Lung (tissue), 12 donors: Measurements from ENCODE around the gene MINDY4. TPM values are rescaled to one million over a fixed set of nuclear protein-coding genes. Genes with fewer than 3 reads are reported as not detected.

Experiments used
- ATAC-seq: fragments of 200-7000 bp; cut with Tn5 transposase; one replicate; pipeline ENCODE4 v1.9.1; 2020; ENCODE audit warnings: moderate number of reproducible peaks; ENCODE audit not compliant: insufficient read depth, low FRiP score
- DNase-seq, 3 donors: peaks; one replicate each; pipeline ENCODE4 v3.0.0-alpha.2; 2013 to 2017
- H3K27ac ChIP-seq, 2 donors: one replicate each; pipeline ENCODE4 v1.5.1; 2013; ENCODE audit warnings: mild to moderate bottlenecking in 2 of 2, moderate library complexity in 2 of 2, control low read depth in 1 of 2, inconsistent platforms in 1 of 2, low read depth in 1 of 2, low read length in 1 of 2
- H3K27me3 ChIP-seq, 3 donors: one replicate each; pipeline ENCODE4 v1.5.1; 2013; ENCODE audit warnings: low read length in 2 of 3; ENCODE audit not compliant: control insufficient read depth in 3 of 3, insufficient read depth in 3 of 3
- H3K36me3 ChIP-seq, 4 donors: one replicate each; pipeline ENCODE4 v1.5.1; 2013; ENCODE audit warnings: low read length in 4 of 4, mild to moderate bottlenecking in 1 of 4, moderate library complexity in 1 of 4; ENCODE audit not compliant: control insufficient read depth in 4 of 4, insufficient read depth in 4 of 4
- H3K4me1 ChIP-seq, 5 donors: one replicate each; pipeline ENCODE4 v1.5.1; 2013; ENCODE audit warnings: low read length in 5 of 5, mild to moderate bottlenecking in 2 of 5, moderate library complexity in 1 of 5; ENCODE audit not compliant: control insufficient read depth in 5 of 5, insufficient read depth in 5 of 5
- H3K4me3 ChIP-seq: one replicate; pipeline ENCODE4 v1.5.1; 2013; ENCODE audit warnings: mild to moderate bottlenecking, control low read depth, moderate library complexity
- H3K9ac ChIP-seq, 2 donors: one replicate each; pipeline ENCODE4 v1.5.1; 2013; ENCODE audit warnings: low read length in 2 of 2, control low read depth in 1 of 2; ENCODE audit not compliant: insufficient read depth in 1 of 2
- H3K9me3 ChIP-seq, 4 donors: one replicate each; pipeline ENCODE4 v1.5.1; 2013; ENCODE audit warnings: low read length in 3 of 4, mild to moderate bottlenecking in 1 of 4, moderate library complexity in 1 of 4; ENCODE audit not compliant: control insufficient read depth in 4 of 4, insufficient read depth in 3 of 4
- WGBS, 2 donors: extraction: QIAGEN DNeasy Blood & Tissue Kit; methylation state at CpG; one replicate each; pipeline ENCODE4 v1.1.7; 2013; 5-methylcytosine and 5-hydroxymethylcytosine counted together
- polyA plus RNA-seq, 2 donors: library from polyadenylated mRNA; stranded (reverse); fragments of 200-250 nt; gene quantifications; one replicate each; pipeline ENCODE4 v1.2.1, GENCODE V29; 2013
- total RNA-seq, 2 donors: library from RNA; depleted of rRNA in 1 of 2; stranded (reverse); fragments of >200 nt in 1 of 2; gene quantifications; one replicate each; pipeline ENCODE4 v1.2.1, GENCODE V29; 2014 to 2021
- TF ChIP-seq, protein P1 (sequence below): IDR thresholded peaks from 2 replicates; pipeline ENCODE4 v1.5.1; 2012; ENCODE audit warnings: mild to moderate bottlenecking; ENCODE audit errors: control extremely low read depth, extremely low read depth
- donor health status: control.
- donor health status: control.
- donor health status: Bipolar disorder and iron deficiency.
- donor health status: healthy.
- donor health status: DM: yes; HTN: yes; CAD: no.

Gene MINDY4
- total and polyA plus RNA-seq, 4 donors: 5.0 to 24.1 (median 10.7) TPM

DNA sequence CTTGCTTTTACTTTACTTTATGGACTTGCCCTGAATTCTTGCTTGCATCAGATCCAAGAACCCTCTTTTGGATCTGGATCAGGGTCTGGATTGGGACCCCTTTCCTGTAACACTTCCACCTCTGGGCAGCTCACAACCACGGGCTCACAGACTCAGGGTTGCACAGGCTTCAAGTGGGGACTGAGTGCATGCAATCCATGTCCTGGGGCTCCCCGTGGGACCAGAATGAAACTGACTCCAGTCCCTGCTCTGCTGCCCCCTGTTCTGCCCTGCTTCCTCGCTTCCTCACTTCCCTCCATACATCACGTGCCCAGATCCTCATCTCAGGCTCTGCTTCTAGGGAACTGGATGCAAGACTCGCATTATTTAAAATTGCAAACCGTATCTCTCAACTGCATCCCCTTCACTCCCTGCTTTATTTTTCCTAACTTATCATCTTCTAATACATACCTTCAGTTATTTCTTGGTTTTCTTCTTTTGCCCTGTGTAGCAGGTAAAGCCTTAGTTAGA lies 42.6 kb upstream of the MINDY4 start:
- Histone ChIP-seq H3K9me3 (no peaks in the 10 kb centered on the region), H3K27me3 (peaks cover 0 to 6% (median 0%) of the 10 kb centered on the region in 3 donors), H3K27ac (no peak overlapping the region), H3K36me3 (no peaks in the 10 kb centered on the region), H3K9ac (no peak overlapping the region), H3K4me3 (no peak overlapping the region), H3K4me1 (peaks cover 0 to 6% (median 0%) of the 10 kb centered on the region in 5 donors)
- DNase-seq (no peak), ATAC-seq (no peak)
- TF ChIP-seq, protein P1, sequence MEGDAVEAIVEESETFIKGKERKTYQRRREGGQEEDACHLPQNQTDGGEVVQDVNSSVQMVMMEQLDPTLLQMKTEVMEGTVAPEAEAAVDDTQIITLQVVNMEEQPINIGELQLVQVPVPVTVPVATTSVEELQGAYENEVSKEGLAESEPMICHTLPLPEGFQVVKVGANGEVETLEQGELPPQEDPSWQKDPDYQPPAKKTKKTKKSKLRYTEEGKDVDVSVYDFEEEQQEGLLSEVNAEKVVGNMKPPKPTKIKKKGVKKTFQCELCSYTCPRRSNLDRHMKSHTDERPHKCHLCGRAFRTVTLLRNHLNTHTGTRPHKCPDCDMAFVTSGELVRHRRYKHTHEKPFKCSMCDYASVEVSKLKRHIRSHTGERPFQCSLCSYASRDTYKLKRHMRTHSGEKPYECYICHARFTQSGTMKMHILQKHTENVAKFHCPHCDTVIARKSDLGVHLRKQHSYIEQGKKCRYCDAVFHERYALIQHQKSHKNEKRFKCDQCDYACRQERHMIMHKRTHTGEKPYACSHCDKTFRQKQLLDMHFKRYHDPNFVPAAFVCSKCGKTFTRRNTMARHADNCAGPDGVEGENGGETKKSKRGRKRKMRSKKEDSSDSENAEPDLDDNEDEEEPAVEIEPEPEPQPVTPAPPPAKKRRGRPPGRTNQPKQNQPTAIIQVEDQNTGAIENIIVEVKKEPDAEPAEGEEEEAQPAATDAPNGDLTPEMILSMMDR: no peak
- WGBS, 2 donors: 74 to 78% methylated on average over 6 of the region's 6 CpGs

DNA sequence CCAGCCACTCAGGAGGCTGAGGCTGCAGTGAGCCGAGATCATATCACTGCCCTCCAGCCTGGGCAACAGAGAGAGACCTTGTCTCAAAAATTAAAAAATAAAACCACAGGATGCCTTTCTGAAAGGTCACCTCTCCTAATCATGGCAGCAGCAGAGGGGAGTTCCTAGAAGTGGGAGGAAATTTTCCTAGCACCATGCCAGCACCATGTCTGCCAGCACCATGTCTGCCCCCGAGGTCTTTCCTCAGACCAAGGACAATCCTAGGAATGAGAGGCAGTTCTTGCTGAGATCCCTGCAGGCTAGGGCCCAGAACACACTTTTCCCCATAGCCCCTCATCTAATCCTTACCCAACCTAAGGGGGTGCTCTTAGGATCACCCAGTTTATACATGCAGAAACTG lies 41.6 kb upstream of the MINDY4 start:
- DNase-seq (no peak), ATAC-seq (no peak)
- Histone ChIP-seq H3K9me3 (no peaks in the 10 kb centered on the region), H3K27ac (no peak overlapping the region), H3K4me1 (peaks cover 0 to 6% (median 0%) of the 10 kb centered on the region in 5 donors), H3K36me3 (no peaks in the 10 kb centered on the region), H3K27me3 (no peaks in the 10 kb centered on the region), H3K4me3 (no peak overlapping the region), H3K9ac (no peak overlapping the region)
- 71 to 76% methylated on average over 2 of the region's 2 CpGs for WGBS, 2 donors
- TF ChIP-seq, protein P1: no peak

DNA sequence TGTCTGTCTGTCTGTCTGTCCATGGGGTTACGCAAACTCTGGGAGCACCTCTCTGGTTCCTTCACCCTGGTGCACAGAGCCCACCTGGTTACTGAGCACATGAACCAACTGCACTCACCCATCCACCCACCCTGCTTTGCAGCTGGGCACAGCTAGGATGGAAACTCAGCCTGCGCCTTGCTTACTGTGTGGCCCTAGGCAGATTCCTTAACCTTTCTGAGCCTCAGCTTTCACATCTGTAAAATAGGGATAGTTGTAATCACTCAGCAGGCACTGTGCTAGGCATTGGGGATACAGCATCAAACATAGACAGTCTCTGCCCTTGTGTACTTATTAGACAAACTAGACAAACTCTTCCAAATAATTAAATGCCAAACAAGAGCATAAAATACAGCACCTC lies 41.1 kb upstream of the MINDY4 start:
- Histone ChIP-seq H3K36me3 (no peaks in the 10 kb centered on the region), H3K9me3 (no peaks in the 10 kb centered on the region), H3K4me1 (peaks cover 0 to 6% (median 0%) of the 10 kb centered on the region in 5 donors), H3K27ac (no peak overlapping the region), H3K9ac (no peak overlapping the region), H3K27me3 (no peaks in the 10 kb centered on the region), H3K4me3 (no peak overlapping the region)
- DNase-seq: no peak
- TF ChIP-seq, protein P1: no peak
- 99 to 100% methylated on average over 2 of the region's 2 CpGs for WGBS, 2 donors
- no peak for ATAC-seq

DNA sequence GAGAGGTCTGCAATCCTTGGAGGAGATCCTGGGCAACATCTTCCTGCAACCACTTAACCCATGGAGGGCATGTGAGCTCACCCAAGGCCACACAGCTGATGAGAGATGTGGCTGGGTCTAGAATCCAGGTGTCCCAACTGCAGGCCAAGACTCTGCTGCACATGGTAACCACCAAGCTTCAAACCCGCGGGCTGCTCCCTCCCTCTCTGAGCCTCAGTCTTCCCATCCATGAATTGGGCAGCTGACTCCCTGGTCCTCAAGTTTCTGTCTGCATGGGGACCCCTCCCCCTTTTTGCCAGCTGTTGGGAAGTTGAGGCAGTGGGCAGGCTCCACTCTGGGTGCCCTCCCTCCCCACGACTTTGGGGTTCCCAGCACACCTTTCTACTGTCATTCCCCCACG lies 40.2 kb upstream of the MINDY4 start:
- H3K9me3 ChIP-seq: no peaks in the 10 kb centered on the region
- H3K4me1 ChIP-seq: no peaks in the 10 kb centered on the region
- no peak overlapping the region for H3K9ac ChIP-seq
- WGBS, 2 donors: 88 to 89% methylated on average over 4 of the region's 4 CpGs
- no peak overlapping the region for H3K4me3 ChIP-seq
- H3K27ac ChIP-seq: no peak overlapping the region
- no peaks in the 10 kb centered on the region for H3K36me3 ChIP-seq
- no peak for ATAC-seq
- TF ChIP-seq, protein P1: no peak
- no peak for DNase-seq
- H3K27me3 ChIP-seq: no peaks in the 10 kb centered on the region
